Neural cell (in vitro differentiated cells): Measurements from ENCODE around the gene RBBP8NL. TPM values are rescaled to one million over a fixed set of nuclear protein-coding genes. Genes with fewer than 3 reads are reported as not detected.

Experiments used
- H2AFZ ChIP-seq: fragments of 200-600, 300-800 bp; sonication (generic), shearing (Covaris generic); 2 replicates; pipeline ENCODE4 v1.6.0; 2014; ENCODE audit warnings: low read depth, mild to moderate bottlenecking, antibody characterized with exemption, low read length, moderate library complexity
- H3F3A ChIP-seq: fragments of 200-600 bp; shearing (Covaris generic); 2 replicates; pipeline ENCODE4 v1.6.1; 2016; ENCODE audit warnings: mild to moderate bottlenecking, moderate library complexity, mixed read lengths, antibody characterized with exemption, low read length; ENCODE audit not compliant: insufficient read depth, poor library complexity, severe bottlenecking
- H3K27ac ChIP-seq: fragments of 200-600, 300-800 bp; sonication (generic), shearing (Covaris generic); 2 replicates; pipeline ENCODE4 v1.5.1; 2014; ENCODE audit warnings: mild to moderate bottlenecking, low read length, moderate library complexity
- H3K27me3 ChIP-seq: fragments of 300-800, 200-600 bp; sonication (generic), shearing (Covaris generic); 2 replicates; pipeline ENCODE4 v1.6.0; 2014; ENCODE audit warnings: mild to moderate bottlenecking, low read depth, low read length, moderate library complexity; ENCODE audit not compliant: insufficient read depth
- H3K36me3 ChIP-seq: fragments of 300-800, 200-600 bp; sonication (generic), shearing (Covaris generic); 2 replicates; pipeline ENCODE4 v1.5.1; 2014; ENCODE audit warnings: mild to moderate bottlenecking, antibody characterized with exemption, low read length, moderate library complexity; ENCODE audit not compliant: insufficient read depth
- H3K4me2 ChIP-seq: fragments of 300-800, 200-600 bp; sonication (generic), shearing (Covaris generic); 2 replicates; pipeline ENCODE4 v1.6.0; 2014; ENCODE audit warnings: mild to moderate bottlenecking, low read length
- H3K4me3 ChIP-seq: fragments of 300-800, 200-600 bp; sonication (generic), shearing (Covaris generic); 2 replicates; pipeline ENCODE4 v1.5.1; 2014; ENCODE audit warnings: mild to moderate bottlenecking, low read length, moderate library complexity
- H3K79me2 ChIP-seq: fragments of 200-600 bp; shearing (Covaris generic); replicated peaks from 2 replicates; pipeline ENCODE4 v1.6.0; 2014; ENCODE audit warnings: mild to moderate bottlenecking, low read length, moderate library complexity; ENCODE audit not compliant: insufficient read depth
- H3K9ac ChIP-seq: fragments of 300-800, 200-600 bp; sonication (generic), shearing (Covaris generic); 2 replicates; pipeline ENCODE4 v1.6.1; 2016; ENCODE audit warnings: mild to moderate bottlenecking, low read length, mixed read lengths
- H3K9me2 ChIP-seq: fragments of 200-600 bp; shearing (Covaris generic); 2 replicates; pipeline ENCODE4 v1.6.1; 2016; ENCODE audit warnings: mild to moderate bottlenecking, low read length, mixed read lengths; ENCODE audit not compliant: insufficient read depth
- H3K9me3 ChIP-seq: fragments of 200-600, 300-800 bp; sonication (generic), shearing (Covaris generic); 2 replicates; pipeline ENCODE4 v1.6.1; 2016; ENCODE audit warnings: mild to moderate bottlenecking, mixed run types, low read length, moderate library complexity, mixed read lengths
- H4K20me1 ChIP-seq: fragments of 200-600 bp; shearing (Covaris generic); 2 replicates; pipeline ENCODE4 v1.6.1; 2016; ENCODE audit warnings: mild to moderate bottlenecking, mixed run types; ENCODE audit not compliant: insufficient read depth
- CTCF ChIP-seq: fragments of 450-650 bp; IDR thresholded peaks from 2 replicates; pipeline ENCODE4 v1.5.1; 2014; ENCODE audit warnings: antibody characterized with exemption, mild to moderate bottlenecking, moderate library complexity; ENCODE audit not compliant: poor library complexity, severe bottlenecking
- EP300 ChIP-seq: fragments of 450-650 bp; conservative IDR thresholded peaks from 2 replicates; pipeline ENCODE4 v1.6.1; 2014; ENCODE audit warnings: antibody characterized with exemption, mild to moderate bottlenecking, moderate library complexity; ENCODE audit not compliant: poor library complexity, severe bottlenecking
- EZH2 ChIP-seq: fragments of 200-600, 300-800 bp; shearing (Covaris generic), sonication (generic); IDR thresholded peaks from 2 replicates; pipeline ENCODE4 v1.6.1; 2014; ENCODE audit warnings: antibody characterized with exemption, low read length, borderline replicate concordance, mild to moderate bottlenecking; ENCODE audit not compliant: insufficient read depth, poor library complexity, severe bottlenecking
- MXI1 ChIP-seq: fragments of 450-650 bp; conservative IDR thresholded peaks from 2 replicates; pipeline ENCODE4 v1.6.1; 2014; ENCODE audit warnings: antibody characterized with exemption, mild to moderate bottlenecking; ENCODE audit not compliant: poor library complexity, severe bottlenecking
- POLR2AphosphoS5 ChIP-seq: IDR thresholded peaks from 2 replicates; pipeline ENCODE4 v1.6.1; 2012
- RAD21 ChIP-seq: fragments of 450-650 bp; conservative IDR thresholded peaks from 2 replicates; pipeline ENCODE4 v1.6.1; 2014; ENCODE audit warnings: antibody characterized with exemption, mild to moderate bottlenecking, moderate library complexity
- REST ChIP-seq: IDR thresholded peaks from 2 replicates; pipeline ENCODE4 v1.6.1; 2012; ENCODE audit warnings: borderline replicate concordance
- SMC3 ChIP-seq: fragments of 450-650 bp; conservative IDR thresholded peaks from 2 replicates; pipeline ENCODE4 v1.6.1; 2014; ENCODE audit warnings: antibody characterized with exemption, mild to moderate bottlenecking, moderate library complexity; ENCODE audit not compliant: poor library complexity
- TAF1 ChIP-seq: IDR thresholded peaks from 2 replicates; pipeline ENCODE4 v1.6.1; 2012; ENCODE audit warnings: low read depth
- polyA plus RNA-seq: library from polyadenylated mRNA; depleted of rRNA; stranded (reverse); fragments of >200 nt; gene quantifications from 2 replicates; pipeline ENCODE4 v1.2.3, GENCODE V29; 2014

RBBP8NL gene
- polyA plus RNA-seq, 1 donor from 2014 or later = not detected

GRCh38 chr20:62422636-62423325 is 4.6 kb downstream of the RBBP8NL start:
- no peak overlapping the region for H3K9ac ChIP-seq
- H3K9me2 ChIP-seq = no peaks in the 10 kb centered on the region
- no peaks in the 10 kb centered on the region for H4K20me1 ChIP-seq
- no peak overlapping the region for H3K27ac ChIP-seq
- H2AFZ ChIP-seq = no peak overlapping the region
- H3K4me2 ChIP-seq = no peak overlapping the region
- no peaks in the 10 kb centered on the region for H3F3A ChIP-seq
- H3K27me3 ChIP-seq = no peaks in the 10 kb centered on the region
- H3K9me3 ChIP-seq = no peaks in the 10 kb centered on the region
- no peak overlapping the region for H3K4me3 ChIP-seq
- TF ChIP-seq TAF1 (no peak), REST (no peak), MXI1 (no peak), CTCF (no peak), EZH2 (no peak), RAD21 (no peak), EP300 (no peak), SMC3 (no peak), POLR2AphosphoS5 (no peak)
- no peaks in the 10 kb centered on the region for H3K79me2 ChIP-seq
- no peaks in the 10 kb centered on the region for H3K36me3 ChIP-seq

- no peaks in the 10 kb centered on the region for H3K36me3 ChIP-seq
- no peak overlapping the region for H2AFZ ChIP-seq
- no peaks in the 10 kb centered on the region for H3K27me3 ChIP-seq
- H3K4me3 ChIP-seq = no peak overlapping the region
- no peaks in the 10 kb centered on the region for H3K79me2 ChIP-seq
- H3K9ac ChIP-seq = no peak overlapping the region
- no peaks in the 10 kb centered on the region for H3F3A ChIP-seq
- no peaks in the 10 kb centered on the region for H3K9me3 ChIP-seq
- H4K20me1 ChIP-seq = no peaks in the 10 kb centered on the region
- no peaks in the 10 kb centered on the region for H3K9me2 ChIP-seq
- no peak overlapping the region for H3K4me2 ChIP-seq
- TF ChIP-seq RAD21 (no peak), EZH2 (no peak), REST (no peak), EP300 (no peak), POLR2AphosphoS5 (no peak), MXI1 (no peak), TAF1 (no peak), SMC3 (no peak)
- H3K27ac ChIP-seq = no peak overlapping the region
Observed at GRCh38 chr20:62421716-62421990, 5.7 kb downstream of the RBBP8NL start.
